HG03342 (cell line): ENCODE data around the gene KRI1.

ENCODE experiments used
- ATAC-seq: cut with Tn5 transposase; IDR thresholded peaks from one replicate; pipeline ENCODE4 v1.9.1; 2021; ENCODE audit warnings: mild to moderate bottlenecking, moderate library complexity; ENCODE audit not compliant: unreplicated experiment

Gene KRI1

DNA sequence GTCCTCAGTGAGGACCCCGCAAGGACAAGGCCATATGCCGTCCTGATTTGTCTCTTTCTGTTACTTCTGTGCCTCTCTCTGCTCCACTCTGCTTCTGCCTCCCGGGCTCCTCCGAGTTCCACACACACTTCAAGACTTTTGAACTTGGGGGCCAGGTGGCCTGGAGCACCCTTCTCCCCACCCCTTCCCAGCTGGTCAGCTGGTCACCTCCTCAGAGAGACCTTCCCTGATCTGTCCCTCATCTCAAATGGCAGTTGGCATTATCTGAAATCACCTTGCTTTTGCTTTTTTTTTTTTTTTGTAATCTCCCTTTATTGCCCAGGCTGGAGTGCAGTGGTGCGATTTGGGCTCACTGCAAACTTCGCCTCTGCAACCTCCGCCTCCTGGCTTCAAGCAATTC is 46.4 kb downstream of the KRI1 start:
- ATAC-seq = no peak

DNA sequence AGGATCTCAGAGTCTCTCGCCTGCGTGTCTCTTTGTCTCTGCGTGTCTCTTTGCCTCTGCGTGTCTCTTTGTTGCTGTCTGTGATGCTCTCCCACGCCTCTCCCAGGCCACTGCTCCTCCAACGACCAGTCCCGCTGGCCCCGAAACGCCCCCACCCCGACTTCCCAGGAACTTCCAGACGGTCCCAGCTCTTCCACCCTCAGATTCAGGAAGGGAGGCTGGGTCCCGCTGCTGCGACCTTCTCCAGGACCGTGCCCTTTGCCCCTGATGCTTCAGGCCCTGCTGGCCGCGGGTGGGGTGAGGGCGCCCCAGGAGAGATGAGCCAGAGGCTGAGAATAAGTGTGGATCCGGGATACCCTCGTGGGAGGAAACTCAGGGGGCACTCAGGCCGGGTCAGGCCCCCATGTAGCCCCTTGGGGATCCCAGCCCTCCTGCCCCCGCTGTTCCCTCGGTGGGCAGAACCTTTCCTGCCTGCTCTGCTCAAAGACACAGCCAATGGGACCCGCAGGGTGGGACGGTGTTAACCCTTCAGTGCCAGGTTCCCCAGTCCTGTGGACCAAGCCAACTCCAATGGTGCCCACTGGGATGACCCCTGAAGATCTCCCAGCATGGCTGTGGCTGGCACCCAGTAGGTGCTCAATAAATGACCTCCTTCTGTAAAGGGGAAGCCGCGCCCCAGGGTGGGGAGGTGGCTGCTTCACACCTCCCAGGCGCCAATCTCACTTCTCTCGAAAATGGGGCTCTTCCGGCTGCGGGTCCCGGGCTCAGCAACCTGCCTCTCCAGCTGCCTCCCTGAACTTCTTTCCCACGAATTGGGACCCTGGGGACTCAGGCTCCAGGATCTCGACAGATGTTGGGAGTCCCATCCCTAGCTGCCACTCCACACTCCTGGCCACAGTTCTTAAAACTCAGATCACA is 47.1 kb downstream of the KRI1 start:
- ATAC-seq = no peak

DNA sequence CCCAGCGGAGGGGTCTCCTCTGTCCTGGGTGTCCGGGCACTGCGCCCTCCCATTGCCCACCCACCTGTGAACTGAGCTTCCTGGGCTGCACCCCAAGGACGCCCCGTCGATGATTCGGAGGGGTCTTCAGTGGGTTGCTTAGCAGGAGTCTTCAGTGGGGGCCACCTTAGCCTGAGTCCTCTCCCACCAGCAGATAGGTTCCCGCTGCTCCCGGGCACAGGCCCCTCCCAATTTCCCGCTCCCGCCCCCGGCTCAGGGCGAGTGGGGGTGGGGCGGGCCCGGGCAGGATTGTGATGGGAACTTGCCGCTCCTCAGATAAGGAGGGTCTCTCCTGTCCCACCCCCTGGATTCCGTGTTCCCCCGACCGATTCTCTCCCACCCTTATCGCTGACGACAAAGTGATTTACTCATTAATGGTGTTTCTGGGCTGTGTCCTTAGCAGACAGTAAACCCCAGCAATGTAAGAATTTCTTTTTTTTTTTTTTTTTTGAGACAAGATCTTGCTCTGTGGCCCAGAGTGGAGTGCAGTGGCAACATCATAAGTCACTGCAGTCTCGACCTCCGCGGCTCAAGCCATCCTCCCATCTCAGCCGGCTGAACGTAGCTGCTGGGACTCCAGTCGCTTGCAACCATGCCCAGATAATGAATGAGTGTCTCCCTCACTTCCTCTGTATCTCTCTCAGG is 47.9 kb downstream of the KRI1 start:
- ATAC-seq = no peak

DNA sequence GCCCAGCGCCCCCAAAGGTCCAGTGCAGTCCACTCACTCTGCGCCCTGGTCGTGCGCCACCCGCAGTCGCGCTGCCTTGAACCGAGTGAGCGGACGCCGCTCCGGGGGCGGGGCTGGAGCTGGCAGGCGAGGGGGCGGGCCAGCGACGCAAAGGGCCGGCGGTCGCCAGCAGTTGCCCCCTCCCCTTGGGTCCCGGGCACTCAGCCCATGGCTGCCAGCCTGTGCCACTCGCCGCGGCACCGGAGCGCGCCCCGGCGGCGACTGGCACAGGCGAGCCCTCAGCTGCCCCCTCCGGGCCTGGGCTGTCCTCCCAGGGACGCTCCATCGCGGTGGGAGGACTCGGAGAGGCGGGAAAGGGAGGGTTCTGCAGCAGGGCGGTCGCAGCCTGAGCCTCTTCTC is 48.5 kb downstream of the KRI1 start, which contains the start of gene S1PR5:
Gene S1PR5 (minus strand): TSS at position 87 of the 399 bp plus-strand sequence. CDS start 2,436 bp downstream, outside the sequence.
- no peak for ATAC-seq

DNA sequence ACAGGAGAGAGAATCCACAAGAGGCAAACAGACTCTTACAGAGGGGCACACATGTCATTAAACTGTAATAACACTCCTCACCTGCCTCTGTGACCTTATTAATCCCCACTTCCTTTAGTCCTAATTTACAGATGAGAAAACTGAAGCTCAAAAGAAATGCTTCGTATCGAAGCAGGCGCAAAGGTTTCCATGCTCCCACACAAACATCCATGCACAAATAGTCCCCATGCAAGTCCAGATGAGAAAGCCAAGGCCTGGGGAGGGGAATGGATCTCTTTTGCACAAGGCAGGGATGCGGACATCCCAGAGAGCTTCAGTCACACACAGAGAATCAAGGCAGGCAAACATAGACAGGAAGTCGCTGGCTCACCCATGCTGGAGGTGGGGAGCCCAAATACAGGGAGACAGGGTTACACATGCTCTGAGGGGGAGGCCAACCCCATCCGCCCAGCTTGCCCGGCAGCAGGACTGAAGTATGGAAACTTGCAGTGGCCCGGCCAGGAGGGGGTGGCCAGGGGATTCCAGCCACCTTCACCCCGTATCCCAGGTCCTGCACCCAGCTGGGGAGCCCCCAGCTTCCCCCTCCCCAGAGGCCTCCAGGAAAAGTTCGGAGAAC is 49.0 kb downstream of the KRI1 start:
- ATAC-seq = no peak

DNA sequence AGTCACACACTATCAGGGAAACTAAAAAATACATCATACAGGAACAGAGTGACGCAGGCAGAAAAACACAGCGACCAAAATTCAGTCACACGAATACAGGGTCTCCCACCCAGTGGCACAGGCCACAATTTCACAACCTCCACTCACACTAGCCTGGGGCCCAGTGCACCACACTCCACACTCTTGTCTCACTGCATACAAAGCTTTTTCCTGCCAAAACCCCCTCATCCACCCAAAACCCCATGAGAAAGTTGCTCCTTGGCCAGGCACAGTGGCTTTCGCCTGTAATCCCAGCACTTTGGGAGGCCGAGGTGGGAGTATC is 49.8 kb downstream of the KRI1 start:
- no peak for ATAC-seq

DNA sequence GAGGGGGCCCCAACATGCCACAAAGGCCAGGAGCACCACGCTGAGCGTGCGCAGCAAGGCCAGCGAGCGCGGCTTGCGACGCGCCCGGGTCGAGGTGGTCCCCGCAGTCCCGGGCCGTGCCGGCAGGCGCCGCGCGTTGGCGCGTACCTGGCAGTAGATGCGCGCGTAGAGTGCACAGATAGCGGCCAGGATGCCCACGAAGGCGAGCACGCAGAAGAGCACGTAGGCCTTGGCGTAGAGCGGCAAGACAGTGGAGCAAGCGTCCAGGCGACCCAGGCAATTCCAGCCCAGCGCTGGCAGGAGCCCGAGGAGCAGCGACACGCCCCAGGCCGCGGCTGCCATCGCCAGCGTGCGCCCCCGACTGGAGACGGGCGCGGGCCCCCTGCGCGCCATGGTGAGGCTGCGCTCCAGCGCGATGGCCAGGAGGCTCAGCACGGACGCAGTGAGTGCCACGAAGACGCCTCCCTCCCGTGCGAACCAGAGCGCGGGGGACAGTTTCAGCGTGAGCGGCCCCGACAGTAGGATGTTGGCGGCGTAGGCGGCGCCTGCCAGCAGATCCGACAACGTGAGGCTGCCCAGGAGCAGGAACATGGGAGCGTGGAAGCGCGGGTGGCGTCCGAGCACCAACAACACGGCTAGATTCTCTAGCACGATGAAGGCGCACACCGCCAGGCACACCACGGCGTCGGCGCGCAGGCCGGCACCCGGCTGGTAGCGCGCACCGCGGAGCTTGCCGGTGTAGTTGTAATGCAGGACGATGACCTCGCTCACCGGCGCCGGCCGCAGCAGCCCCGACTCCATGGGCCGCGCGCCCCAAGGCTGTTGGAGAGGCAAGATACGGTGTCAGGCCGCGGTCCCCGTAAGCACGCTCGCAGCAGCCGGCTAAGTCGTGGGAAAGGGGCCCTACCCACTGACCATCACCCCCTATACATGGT is 51.3 kb downstream of the KRI1 start:
- no peak for ATAC-seq

DNA sequence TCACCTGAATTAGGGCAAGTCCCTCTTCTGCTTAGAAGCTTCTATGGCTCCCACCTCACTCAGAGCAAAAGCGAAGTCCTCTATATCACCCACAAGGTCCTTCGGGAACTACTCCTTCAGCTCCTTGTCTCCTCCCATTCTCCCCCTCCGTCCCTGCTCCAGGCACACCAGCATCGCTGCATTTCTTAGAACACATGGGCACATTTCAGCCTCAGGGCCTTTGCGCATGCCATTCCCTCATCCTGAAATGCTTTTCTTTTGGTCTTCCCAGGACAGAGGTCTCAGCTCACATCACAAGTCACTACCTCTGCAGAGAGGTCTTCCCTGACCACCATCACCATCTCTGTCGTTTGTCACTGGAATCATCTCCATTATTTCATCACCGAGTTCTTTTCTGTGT is 52.6 kb downstream of the KRI1 start:
- ATAC-seq = no peak

DNA sequence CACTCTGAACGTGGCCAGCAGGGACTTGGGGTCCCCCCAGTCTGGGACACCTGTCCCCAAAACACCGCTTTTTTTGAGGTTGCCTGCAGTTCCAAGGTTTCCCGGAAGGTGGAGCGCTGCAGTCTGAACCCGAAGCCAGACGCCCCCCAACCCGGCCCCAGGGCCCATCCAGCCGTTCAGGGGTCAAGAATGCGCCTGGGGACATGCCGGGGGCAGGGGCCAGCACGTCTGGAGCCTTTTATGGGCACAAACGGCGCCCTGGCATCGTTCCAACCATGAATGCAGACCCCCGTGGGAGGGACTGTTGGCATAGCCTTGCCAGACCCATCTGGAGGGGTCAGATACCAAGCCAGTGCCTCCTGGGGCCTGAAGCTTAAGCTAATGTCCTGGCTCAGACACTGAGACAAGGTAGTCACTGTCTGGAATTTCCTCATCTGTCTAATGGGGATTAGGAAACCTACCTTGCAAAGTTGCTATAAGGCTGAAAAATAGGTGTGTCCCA is 55.5 kb downstream of the KRI1 start:
- no peak for ATAC-seq

DNA sequence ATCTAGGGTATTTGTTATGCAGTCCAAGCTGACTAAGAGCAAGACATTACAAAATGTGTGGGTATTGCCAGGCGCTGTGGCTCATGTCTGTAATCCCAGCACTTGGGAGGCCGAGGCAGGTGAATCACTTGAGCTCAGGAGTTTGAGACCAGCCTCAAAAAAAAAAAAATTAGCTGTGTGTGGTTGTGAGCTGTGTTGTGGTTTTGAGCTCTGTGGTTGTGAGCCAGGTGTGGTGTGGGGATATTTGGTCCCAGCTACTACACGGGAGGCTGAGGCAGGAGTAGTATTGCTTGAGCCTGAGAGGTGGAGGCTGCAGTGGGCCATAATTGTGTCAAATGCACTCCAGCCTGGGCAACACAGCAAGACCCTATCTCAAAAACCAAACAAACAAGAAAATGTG is 57.1 kb downstream of the KRI1 start:
- ATAC-seq = no peak

DNA sequence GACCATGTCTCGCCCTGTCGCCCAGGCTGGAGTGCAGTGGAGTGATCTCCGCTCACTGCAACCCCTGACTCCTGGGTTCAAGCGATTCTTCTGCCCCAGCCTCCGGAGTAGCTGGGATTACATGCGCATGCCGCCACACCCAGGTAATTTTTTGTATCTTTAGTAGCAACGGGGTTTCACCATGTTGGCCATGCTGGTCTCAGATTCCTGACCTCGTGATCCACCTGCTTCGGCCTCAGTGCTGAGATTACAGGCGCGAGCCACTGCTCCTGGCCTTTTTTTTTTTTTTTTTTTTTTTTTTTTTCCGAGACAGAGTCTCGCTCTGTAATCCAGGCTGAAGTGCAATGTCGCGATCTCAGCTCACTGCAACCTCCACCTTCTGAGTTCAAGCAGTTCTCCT is 57.8 kb downstream of the KRI1 start:
- ATAC-seq = no peak

DNA sequence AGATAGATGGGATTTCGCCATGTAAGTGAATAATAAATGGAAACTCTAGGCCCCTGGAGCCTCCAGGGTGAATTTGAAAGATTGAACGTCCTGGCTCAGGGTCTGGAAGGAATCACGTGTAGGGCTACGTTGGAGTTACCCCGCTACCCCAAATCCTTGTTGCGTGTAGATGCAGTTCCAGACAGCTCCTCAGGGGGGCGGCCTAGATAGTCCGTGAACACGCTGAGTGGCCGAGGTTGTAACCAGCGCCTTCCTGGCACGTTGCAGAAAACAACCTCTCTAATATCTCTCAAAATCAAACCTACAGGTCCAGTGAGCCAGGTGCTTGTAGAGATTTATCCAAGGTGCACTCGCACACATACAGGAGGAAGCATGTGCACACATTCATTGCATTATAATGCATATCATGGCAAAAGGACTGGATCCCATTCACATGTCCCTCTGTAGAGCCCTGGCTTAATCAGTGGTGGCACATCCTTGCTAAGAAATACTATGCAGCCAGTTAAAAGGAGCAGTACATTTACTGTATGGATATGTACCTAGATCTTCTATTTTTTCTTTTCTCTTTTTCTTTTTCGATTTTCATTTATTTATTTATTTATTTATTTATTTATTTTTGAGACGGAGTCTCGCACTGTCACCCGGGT is 60.1 kb downstream of the KRI1 start:
- ATAC-seq = no peak
